HL-60/S4 (cell line): Measurements from ENCODE around the gene SHH.

Experiments
- in situ Hi-C: fragments of 300-500 bp; cut with MboI; formaldehyde crosslinking; loops from 2 replicates; pipeline ENCODE4 v1.14.3; 2022; ENCODE audit warnings: low sequenced_read_pairs

Gene SHH

GRCh38 chr7:155820788-155821187 lies 8.5 kb upstream of the SHH start:
- in situ Hi-C loops = loop anchor here (25.0 kb wide), 2 partner anchors 992 to 1442 kb away; no protein-coding TSS in a partner anchor

GRCh38 chr7:155820246-155820645 lies 8.0 kb upstream of the SHH start:
- in situ Hi-C loops = loop anchor here (25.0 kb wide), 2 partner anchors 992 to 1442 kb away; no protein-coding TSS in a partner anchor

GRCh38 chr7:155819186-155819585 lies 6.9 kb upstream of the SHH start:
- in situ Hi-C loops = loop anchor here (25.0 kb wide), 2 partner anchors 993 to 1443 kb away; no protein-coding TSS in a partner anchor

- in situ Hi-C loops = loop anchor here (25.0 kb wide), 2 partner anchors 994 to 1444 kb away; no protein-coding TSS in a partner anchor
Measured at GRCh38 chr7:155818820-155819168, 6.5 kb upstream of the SHH start.

GRCh38 chr7:155818154-155818819 lies 6.0 kb upstream of the SHH start:
- in situ Hi-C loops = loop anchor here (25.0 kb wide), 2 partner anchors 994 to 1444 kb away; no protein-coding TSS in a partner anchor

DNA sequence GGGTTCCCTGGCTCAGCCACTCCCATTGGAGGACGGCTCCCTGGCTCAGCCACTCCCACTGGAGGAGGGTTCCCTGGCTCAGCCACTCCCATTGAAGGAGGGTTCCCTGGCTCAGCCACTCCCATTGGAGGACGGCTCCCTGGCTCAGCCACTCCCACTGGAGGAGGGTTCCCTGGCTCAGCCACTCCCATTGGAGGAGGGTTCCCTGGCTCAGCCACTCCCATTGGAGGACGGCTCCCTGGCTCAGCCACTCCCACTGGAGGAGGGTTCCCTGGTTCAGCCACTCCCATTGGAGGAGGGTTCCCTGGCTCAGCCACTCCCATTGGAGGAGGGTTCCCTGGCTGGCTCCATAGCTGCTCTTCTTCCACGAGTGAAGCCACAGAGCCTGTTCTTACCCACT lies 5.3 kb upstream of the SHH start:
- in situ Hi-C loops = loop anchor here (25.0 kb wide), 2 partner anchors 995 to 1445 kb away; no protein-coding TSS in a partner anchor

DNA sequence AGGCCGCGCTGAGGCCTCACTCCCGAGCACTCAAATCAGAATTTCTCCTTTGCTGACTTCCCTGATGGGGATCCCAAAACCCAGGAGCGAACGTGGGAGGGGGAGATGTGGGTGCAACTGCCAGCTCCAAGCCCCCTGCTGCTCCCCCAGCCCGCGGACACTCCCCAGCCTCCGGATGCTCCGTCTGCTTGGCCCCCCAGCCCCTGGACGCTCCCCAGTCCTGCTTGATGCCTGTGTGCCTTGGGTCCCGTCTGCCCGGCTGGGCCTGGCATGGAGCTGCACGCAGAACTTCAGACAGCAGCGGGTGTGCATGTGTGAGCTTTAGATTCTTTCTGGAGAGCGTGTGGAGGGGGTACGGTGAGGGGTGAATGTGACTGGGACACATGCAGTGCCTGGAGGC lies 4.7 kb upstream of the SHH start:
- in situ Hi-C loops = loop anchor here (25.0 kb wide), 2 partner anchors 995 to 1445 kb away; no protein-coding TSS in a partner anchor

DNA sequence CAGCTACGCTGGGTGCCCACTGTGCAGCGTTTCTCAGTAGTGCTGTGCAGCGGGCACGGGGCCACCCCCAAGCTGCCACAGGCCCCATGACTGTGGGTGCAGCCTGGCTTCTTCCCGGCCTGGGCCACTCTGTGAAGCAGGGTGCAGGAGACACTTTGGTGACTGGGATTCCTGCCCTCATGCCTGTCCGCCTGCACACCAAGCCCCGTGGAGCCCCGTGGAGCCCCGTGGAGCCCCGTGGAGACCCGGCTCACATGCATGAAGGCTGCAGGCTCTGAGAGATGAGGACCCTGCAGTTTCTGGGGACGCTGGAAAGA lies 3.9 kb upstream of the SHH start:
- in situ Hi-C loops = loop anchor here (25.0 kb wide), 2 partner anchors 996 to 1446 kb away; no protein-coding TSS in a partner anchor

DNA sequence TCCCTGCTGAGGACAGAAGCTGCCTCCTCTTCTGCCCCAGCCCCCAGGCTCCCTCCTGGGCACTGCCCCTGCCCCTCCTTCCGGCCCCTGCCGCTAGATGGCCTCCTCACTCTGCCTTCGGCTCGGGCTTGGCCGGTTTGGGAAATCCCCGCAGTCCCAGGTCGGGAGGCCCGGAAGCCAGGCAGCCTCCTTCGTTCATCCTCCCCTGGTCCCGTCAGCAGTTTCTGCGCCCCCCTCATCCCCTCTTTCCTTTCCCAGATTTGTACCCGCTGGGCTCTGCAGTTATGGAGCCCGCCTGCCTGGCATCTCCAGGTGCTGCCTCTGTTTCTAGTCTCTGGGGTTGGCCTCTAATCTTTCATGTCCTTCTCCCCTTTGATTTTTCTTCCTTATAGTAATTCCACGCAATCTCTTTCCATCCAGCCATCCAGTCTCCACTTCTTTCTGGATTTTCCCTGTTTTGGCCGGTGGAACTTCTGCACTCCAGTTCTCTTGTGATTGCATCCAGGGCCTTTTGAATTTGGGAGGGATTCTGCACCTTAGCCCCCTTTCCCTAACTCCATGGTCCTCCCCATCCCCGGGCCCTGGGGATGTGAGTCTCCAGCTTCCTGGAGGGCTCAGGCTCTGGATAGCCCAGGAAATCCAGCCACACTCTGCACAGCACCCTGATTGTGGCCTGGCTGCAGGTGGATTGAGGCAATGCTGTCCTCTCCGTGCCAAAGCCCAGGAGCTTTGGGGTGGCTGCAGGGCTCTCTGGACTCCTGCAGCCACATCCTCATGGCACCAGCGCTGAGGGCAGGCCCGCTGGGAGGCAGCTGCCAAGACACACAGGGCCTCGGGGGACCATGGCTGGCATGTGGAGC lies 3.3 kb upstream of the SHH start:
- in situ Hi-C loops = loop anchor here (25.0 kb wide), 2 partner anchors 997 to 1447 kb away; no protein-coding TSS in a partner anchor

- in situ Hi-C loops = loop anchor here (25.0 kb wide), 2 partner anchors 998 to 1448 kb away; no protein-coding TSS in a partner anchor
Measured at GRCh38 chr7:155814316-155815276, 2.3 kb upstream of the SHH start.

DNA sequence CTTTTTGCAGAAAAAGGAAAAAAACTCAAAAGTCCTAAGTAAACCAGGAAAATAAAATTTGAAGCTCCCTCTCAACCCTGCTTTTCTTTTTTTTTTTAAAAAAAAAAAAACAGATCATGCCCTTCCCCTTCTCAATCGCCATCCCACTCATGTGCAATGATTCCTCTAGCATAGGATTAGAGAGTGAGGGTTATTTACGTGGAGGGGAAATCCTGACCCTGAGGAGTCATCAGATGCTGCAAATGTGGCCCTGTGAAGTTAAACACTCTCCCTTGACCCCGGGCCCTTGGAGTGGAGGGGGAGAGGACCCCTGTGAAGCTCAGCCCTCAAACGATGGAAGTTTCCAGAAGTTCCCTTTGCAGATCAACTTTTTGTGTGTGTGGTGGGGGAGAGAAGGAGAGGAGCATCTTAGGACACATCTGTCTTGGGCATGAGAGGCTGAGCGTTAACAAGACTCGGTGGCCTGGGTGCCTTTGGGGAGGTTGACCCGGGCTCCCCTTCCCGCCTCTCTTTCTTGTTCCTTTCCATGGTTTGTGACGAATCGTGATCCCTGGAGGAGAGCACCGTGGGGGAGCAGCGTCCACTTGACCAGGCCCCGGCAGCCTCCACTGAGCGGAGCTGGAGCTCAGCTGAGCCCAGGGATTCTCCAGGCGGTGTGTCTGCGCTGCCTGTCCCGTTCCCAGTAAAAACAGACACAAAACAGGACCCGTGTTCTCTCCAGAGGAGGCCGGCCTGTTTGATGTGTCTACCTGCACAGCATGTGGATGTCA lies 1.5 kb upstream of the SHH start:
- in situ Hi-C loops = loop anchor here (25.0 kb wide), 2 partner anchors 999 to 1449 kb away; no protein-coding TSS in a partner anchor

GRCh38 chr7:155813125-155813524 lies 862 bp upstream of the SHH start:
- in situ Hi-C loops = loop anchor here (25.0 kb wide), 2 partner anchors 999 to 1449 kb away; no protein-coding TSS in a partner anchor

DNA sequence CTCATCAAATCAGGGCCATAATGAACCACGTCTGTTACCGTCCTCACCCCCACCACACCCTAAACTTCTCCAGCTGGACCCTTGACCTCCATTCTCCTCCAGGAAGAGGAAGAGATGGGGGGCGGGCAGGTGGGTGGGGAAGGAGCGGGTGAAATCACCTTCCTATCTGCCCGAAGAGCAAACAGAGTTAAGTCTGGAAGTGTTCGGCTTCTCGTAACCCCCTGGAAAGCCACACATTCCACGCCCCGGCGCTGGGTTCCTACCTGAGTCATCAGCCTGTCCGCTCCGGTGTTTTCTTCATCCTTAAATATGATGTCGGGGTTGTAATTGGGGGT lies 736 bp downstream of the SHH start:
- in situ Hi-C loops = loop anchor here (25.0 kb wide), 2 partner anchors 1001 to 1451 kb away; no protein-coding TSS in a partner anchor

- in situ Hi-C loops = loop anchor here (25.0 kb wide), 2 partner anchors 1001 to 1451 kb away; no protein-coding TSS in a partner anchor
Measured at GRCh38 chr7:155810770-155811559, 1.3 kb downstream of the SHH start.

DNA sequence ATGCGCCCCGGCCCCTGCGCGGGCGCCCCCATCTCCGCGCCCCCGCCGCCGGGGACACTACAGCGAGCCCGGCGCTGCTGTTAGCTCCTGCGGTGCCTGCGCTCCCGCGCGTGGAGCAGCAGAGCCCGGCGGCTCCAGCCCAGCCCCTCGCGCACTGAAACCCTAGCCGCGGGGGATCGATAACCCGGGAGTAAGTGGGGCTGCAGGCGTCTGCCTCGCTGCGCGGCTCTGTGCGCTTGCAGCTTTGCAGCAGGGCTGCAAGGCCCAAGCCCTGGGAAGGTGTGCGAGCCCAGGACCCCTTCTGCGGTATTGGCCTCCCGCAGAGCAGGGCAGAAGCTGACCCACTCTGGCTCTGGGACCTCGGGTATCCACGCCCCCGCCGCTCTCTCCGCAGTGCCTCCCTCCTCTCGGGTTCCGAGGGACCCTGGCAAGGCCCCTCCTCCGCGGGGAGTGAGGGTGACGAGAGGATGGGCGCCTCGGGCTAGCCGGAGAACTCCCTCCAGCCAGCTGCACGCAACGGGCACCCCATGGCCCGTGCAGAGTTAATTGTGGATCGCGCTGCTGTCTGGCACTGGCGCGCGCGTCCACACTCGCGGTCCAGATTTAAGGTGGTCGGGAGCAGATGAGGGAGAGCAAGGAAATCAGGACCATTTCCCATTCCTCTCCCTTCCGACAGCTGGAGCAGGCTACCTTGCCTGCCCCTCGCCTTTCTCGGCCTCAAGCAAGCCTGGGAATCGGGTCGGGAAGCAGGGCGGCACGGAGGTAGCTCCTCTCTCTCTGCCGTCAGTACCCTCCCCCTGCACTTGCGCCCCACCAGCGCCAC lies 2.1 kb downstream of the SHH start:
- in situ Hi-C loops = loop anchor here (25.0 kb wide), 2 partner anchors 1002 to 1452 kb away; no protein-coding TSS in a partner anchor

DNA sequence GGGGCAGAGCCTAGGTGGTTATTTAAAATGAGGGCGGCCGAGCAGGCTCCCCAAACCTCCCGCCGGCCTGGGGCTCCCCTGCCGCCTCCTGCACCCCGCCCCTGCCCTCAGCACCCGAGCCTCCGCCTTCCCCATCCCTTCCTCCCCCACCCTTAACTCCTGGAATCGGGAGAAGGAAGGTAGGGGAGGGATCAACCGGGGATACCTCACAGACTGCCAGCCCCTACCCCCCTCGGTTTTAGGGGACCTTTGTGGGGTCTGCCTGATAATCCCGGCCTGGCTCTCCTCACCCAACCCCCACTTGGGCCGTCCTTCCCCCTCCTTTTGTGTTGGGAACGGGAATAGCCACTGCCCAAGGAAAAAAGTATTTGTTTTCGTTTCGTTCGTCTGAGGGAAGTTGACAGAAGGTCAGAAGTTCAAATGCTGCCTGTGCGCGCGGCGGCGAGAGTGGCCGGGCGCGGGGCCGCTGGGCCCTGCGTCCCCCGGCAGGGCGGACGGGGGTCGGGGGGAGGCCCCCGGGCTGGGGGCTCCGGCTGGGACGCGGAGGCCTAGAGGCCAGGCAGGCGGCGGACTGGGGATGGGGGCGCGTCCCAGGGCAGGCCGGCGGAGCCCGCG lies 2.8 kb downstream of the SHH start:
- in situ Hi-C loops = loop anchor here (25.0 kb wide), 2 partner anchors 1003 to 1453 kb away; no protein-coding TSS in a partner anchor
